HG03575 (cell line): ENCODE data around the gene THAP7.
"Not testable (repeated sequence)": the region's sequence is repeated elsewhere in the genome, so short reads cannot be mapped to it uniquely, and the experiment has no call there.

Source experiments
- ATAC-seq: cut with Tn5 transposase; IDR thresholded peaks from one replicate; pipeline ENCODE4 v1.9.1; 2021; ENCODE audit not compliant: unreplicated experiment, insufficient number of reproducible peaks, low FRiP score; ENCODE audit errors: extremely low read depth

THAP7 gene

GRCh38 chr22:21015466-21016006, 13.6 kb upstream of the THAP7 start:
- no peak for ATAC-seq

GRCh38 chr22:21014726-21015465, 13.0 kb upstream of the THAP7 start, which contains the start of gene P2RX6:
TSS of gene P2RX6 (plus strand) at chr22:21015165. CDS start at chr22:21015175, 10 bp downstream.
- no peak for ATAC-seq

- ATAC-seq: no peak
These were observed 12.3 kb upstream of the THAP7 start for GRCh38 chr22:21014202-21014725.

- ATAC-seq: no peak
These were observed 11.8 kb upstream of the THAP7 start for GRCh38 chr22:21013657-21014201.

DNA sequence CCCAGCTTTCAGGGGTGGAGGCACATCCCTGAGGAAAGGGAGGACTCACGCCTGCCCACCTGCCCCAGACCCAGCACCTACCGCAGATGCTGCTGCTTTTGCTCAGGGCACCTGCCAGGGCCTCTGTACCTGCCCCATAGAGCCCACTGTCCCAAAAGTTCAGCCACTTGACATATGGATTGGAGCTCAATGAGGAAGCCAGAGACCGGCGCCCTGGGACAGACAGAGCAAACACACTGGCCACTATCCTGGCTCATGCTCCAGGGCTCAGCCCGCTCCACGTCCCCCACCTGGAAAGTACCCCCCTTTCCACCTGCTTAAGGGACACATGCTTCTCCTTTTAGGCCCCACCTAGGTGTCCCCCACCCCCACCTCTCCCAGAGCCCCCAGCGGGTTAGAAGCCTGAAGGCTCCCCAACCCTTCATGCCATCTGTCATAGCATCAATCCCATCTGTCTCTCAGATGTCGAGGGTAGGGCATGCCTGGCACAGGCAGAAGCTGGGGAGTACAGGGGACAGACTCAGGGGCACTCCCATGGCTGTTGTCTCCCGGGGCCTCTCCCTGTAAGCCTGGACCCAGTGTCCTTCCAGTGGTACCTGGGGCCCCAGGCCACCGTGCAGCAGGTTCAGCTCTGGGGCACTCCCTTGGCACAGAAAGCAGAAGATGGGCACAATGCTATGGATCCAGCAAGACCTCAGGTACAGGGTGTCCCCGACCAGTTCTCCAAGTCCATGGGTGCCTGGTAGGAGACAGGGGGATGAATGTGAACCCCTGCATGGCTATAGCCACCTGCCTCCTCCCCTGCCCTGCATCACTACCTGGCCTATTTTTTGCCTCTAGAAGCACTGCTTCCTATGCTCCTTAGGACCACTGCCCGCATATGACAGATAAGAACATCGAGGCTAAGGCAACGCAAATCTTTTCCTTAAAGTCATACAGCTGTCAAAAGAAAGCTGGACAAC, 10.8 kb upstream of the THAP7 start:
- ATAC-seq: no peak

DNA sequence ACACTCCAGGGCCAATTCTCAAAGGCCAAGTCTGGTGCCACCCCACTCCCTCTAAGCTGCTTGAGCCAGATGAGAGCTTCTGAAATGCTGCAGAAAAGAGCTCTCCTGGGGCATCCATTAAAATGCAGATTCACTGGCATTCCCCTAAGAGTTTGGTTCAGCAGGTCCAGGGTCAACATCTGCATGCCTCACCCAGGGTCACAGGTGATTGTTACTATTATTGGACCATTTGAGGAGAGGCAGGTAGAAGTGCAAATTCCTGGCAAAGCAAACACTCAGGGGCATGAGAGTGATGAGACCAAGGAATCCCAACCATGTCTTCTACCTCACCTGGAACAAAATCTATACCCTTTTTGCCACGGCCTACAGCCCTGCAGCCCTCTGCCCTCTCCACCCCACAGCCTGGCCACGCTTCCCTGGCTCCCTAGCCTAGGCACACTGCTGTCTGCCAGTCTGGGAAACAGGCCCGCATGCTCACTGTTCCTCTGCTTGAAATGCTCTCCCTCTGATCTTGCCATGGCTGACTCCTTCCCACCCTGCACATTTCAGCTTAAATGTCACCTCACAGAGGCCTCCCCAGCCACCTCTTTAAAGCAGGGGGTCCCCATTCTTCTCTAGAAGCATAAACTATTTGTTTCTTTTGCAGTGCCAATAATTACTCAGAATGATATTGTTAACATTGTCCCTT, 8.7 kb upstream of the THAP7 start:
- ATAC-seq: no peak

GRCh38 chr22:21009638-21010425, 7.9 kb upstream of the THAP7 start:
- ATAC-seq: no peak

GRCh38 chr22:21009208-21009607, 7.3 kb upstream of the THAP7 start:
- not testable (repeated sequence) for ATAC-seq

DNA sequence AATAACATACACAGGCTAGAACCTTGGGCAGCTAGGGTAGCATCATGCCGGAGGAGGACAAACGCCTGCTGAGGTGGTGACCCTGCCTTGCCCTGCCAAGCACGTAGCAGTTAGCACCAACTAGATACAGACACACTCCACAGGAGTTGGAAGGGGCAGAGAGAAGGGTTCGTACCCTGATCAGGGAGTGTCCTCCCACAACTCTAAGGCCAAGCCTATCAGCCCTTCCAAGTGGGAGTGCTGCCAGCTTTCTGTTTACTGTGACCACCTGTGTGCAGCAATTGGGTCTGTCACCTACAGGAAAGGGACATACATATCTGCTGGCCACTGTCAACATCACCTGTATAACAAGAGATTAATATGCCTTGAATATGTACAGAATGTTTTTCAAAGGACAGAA, 1.9 kb upstream of the THAP7 start:
- ATAC-seq: no peak

- no peak for ATAC-seq
These were observed 824 bp downstream of the THAP7 start for GRCh38 chr22:21000987-21001600.

DNA sequence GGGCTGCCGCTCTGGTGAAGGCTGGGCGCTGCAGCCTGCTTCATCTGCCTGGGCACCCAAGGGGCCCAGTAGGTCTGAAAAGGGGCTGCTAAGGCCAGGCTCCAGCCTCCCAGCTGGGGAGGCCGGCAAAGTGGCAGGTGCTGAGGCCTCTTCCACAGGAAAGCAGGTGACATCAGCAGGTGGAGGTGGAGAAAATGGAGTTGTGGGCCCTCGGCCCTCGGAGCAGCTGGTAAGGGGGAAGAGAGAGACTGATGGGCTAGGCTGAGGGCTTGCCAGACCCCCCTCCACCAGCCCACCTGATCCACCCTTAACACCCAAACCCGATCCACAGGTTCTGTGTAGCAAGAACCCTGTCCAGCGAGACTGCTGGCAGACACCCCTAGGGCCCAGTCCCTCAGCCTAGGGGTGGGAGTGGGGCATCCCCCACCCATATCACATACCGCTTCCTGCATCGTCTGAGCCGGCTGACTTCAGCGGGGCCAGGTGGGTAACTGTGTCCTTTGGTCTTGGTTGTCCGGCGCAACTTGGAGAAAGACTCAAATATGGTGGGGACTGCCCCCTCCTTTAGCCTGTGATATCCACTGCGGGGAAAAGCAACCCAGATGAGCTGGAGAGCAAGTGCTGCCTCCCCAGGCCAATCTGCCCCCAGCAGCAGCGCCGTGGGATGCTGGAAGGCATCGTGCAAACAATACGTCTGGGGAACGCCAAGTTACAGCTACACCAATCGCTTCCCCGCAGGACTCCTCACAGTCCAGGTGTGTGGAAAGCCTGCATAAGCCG, 1.5 kb downstream of the THAP7 start:
- ATAC-seq: no peak

- ATAC-seq: no peak
These were observed 2.3 kb downstream of the THAP7 start for GRCh38 chr22:20999350-21000206.

- ATAC-seq: no peak
These were observed 3.2 kb downstream of the THAP7 start for GRCh38 chr22:20998411-20999336.

DNA sequence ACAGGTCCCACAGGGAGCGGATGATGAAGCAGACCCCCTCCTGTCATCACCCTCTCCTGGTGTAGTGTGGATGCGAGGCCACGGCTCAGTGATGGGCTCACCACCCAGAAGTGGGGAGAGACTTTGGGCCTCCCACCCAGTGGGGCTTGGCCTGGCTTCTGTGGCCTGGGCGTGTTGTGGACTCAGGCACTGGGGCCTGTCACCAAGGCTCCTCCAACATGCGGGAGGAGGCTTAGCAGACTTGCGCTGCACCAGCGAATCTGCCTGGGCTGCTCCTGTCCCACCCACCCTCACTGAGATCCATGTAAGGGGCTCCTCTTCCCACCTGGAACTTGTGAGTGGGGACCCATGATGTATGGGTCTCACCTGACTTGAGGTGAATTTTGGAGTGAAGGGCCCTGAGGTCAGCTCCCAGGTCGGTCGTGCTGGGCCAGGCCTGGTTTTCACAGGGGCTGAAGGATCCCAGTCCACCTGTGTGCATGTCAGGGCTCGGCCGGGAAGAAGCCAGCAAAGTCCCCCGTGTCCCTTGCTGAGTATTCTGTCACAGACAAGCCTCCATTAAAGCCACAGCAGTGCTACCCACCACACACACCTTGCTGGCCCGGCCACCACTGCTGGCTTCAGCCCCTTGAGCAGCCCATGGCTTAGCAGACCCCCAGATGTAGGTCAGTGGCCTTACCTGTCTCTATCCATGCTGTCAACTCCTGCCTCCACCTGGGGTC, 4.2 kb downstream of the THAP7 start:
- ATAC-seq: no peak
